Skin epidermis (tissue), 12 donors: ENCODE results near the gene SPATS2L.

Source experiments
- H3K27ac ChIP-seq, 21 experiments: fragments of 200-600 bp; sonication (generic) in 11 of 21; one replicate each; pipeline ENCODE4 v1.5.0; 2020; ENCODE audit warnings: mild to moderate bottlenecking in 3 of 21, inconsistent platforms in 2 of 21, moderate library complexity in 2 of 21
- H3K4me3 ChIP-seq, 7 experiments: fragments of 200-600 bp; sonication (generic) in 2 of 7; one replicate each; pipeline ENCODE4 v1.5.0; 2020; ENCODE audit warnings: inconsistent platforms in 2 of 7, mild to moderate bottlenecking in 2 of 7, moderate library complexity in 1 of 7

SPATS2L gene

GRCh38 chr2:200364142-200364541, 57.6 kb downstream of the SPATS2L start:
- H3K4me3 ChIP-seq, result no peak overlapping the region

GRCh38 chr2:200364620-200365019, 58.1 kb downstream of the SPATS2L start:
- Histone ChIP-seq H3K27ac (no peak overlapping the region), H3K4me3 (no peak overlapping the region)

More at GRCh38 chr2:200364142-200364541, 57.6 kb downstream of the SPATS2L start:
- H3K27ac ChIP-seq, result no peak overlapping the region

GRCh38 chr2:200365209-200365608, 58.7 kb downstream of the SPATS2L start:
- Histone ChIP-seq H3K4me3 (no peak overlapping the region), H3K27ac (no peak overlapping the region)

- no peak overlapping the region for H3K4me3 ChIP-seq
- H3K27ac ChIP-seq, result no peak overlapping the region
Observed at GRCh38 chr2:200367155-200367554, 60.7 kb downstream of the SPATS2L start.

- Histone ChIP-seq H3K27ac (no peak overlapping the region), H3K4me3 (no peak overlapping the region)
Observed at GRCh38 chr2:200369886-200370285, 63.4 kb downstream of the SPATS2L start.

GRCh38 chr2:200373231-200373630, 66.7 kb downstream of the SPATS2L start:
- no peak overlapping the region for H3K4me3 ChIP-seq

GRCh38 chr2:200373973-200374416, 67.5 kb downstream of the SPATS2L start:
- Histone ChIP-seq H3K4me3 (peak overlapping the region in 1 of 7 experiments; percentile 0), H3K27ac (peak overlapping the region in 9 of 21 experiments; percentile 12 to 82 (median 55))

More at GRCh38 chr2:200373231-200373630, 66.7 kb downstream of the SPATS2L start:
- H3K27ac ChIP-seq, result peak overlapping the region in 5 of 21 experiments; percentile 48 to 82 (median 57)

GRCh38 chr2:200376513-200377354, 70.2 kb downstream of the SPATS2L start:
- peak overlapping the region in 2 of 21 experiments; percentile 12 to 49 for H3K27ac ChIP-seq
- no peak overlapping the region for H3K4me3 ChIP-seq

GRCh38 chr2:200377355-200378336, 71.2 kb downstream of the SPATS2L start:
- Histone ChIP-seq H3K27ac (peak overlapping the region in 13 of 21 experiments; percentile 4 to 59 (median 36)), H3K4me3 (no peak overlapping the region)

GRCh38 chr2:200378652-200379290, 72.3 kb downstream of the SPATS2L start:
- Histone ChIP-seq H3K27ac (peak overlapping the region in 14 of 21 experiments; percentile 0 to 59 (median 33)), H3K4me3 (no peak overlapping the region)

- Histone ChIP-seq H3K4me3 (no peak overlapping the region), H3K27ac (peak overlapping the region in 5 of 21 experiments; percentile 19 to 57 (median 32))
Observed at GRCh38 chr2:200379481-200380090, 73.1 kb downstream of the SPATS2L start.

GRCh38 chr2:200380091-200380561, 73.6 kb downstream of the SPATS2L start:
- H3K4me3 ChIP-seq, result no peak overlapping the region
- H3K27ac ChIP-seq, result peak overlapping the region in 4 of 21 experiments; percentile 7 to 57 (median 34)

GRCh38 chr2:200380833-200381542, 74.5 kb downstream of the SPATS2L start:
- peak overlapping the region in 7 of 21 experiments; percentile 2 to 57 (median 18) for H3K27ac ChIP-seq
- H3K4me3 ChIP-seq, result no peak overlapping the region

- H3K4me3 ChIP-seq, result no peak overlapping the region
- peak overlapping the region in 6 of 21 experiments; percentile 41 to 89 (median 67) for H3K27ac ChIP-seq
Observed at GRCh38 chr2:200382874-200383273, 76.4 kb downstream of the SPATS2L start.

- Histone ChIP-seq H3K27ac (peak overlapping the region in 13 of 21 experiments; percentile 9 to 89 (median 41)), H3K4me3 (peak overlapping the region in 1 of 7 experiments; percentile 5)
Observed at GRCh38 chr2:200383380-200384110, 77.1 kb downstream of the SPATS2L start.

- Histone ChIP-seq H3K4me3 (no peak overlapping the region), H3K27ac (no peak overlapping the region)
Observed at GRCh38 chr2:200385063-200385635, 78.7 kb downstream of the SPATS2L start.

- H3K27ac ChIP-seq, result no peak overlapping the region
- H3K4me3 ChIP-seq, result no peak overlapping the region
Observed at GRCh38 chr2:200393191-200393590, 86.7 kb downstream of the SPATS2L start.
